Measurements from ENCODE around the gene ITGB4.
"Not testable (repeated sequence)": the region's sequence is repeated elsewhere in the genome, so short reads cannot be mapped to it uniquely, and the experiment has no call there.

The ITGB4 gene

GRCh38 chr17:75752802-75753513 lies 31.7 kb downstream of the ITGB4 start:
- no peak for DNase-seq (ENCODE audit: low read depth)

GRCh38 chr17:75753514-75754377 lies 32.5 kb downstream of the ITGB4 start:
- DNase-seq (ENCODE audit: low read depth), result peak; percentile 53

- DNase-seq (ENCODE audit: low read depth), result no peak
Measured at GRCh38 chr17:75754378-75755204, 33.3 kb downstream of the ITGB4 start.

GRCh38 chr17:75755205-75755901 lies 34.1 kb downstream of the ITGB4 start:
- DNase-seq (ENCODE audit: low read depth), result no peak

GRCh38 chr17:75755990-75756389 lies 34.7 kb downstream of the ITGB4 start:
- DNase-seq (ENCODE audit: low read depth), result no peak

- no peak for DNase-seq (ENCODE audit: low read depth)
Measured at GRCh38 chr17:75756451-75757085, 35.3 kb downstream of the ITGB4 start.

GRCh38 chr17:75757086-75757681 lies 35.9 kb downstream of the ITGB4 start:
- DNase-seq (ENCODE audit: low read depth), result no peak

GRCh38 chr17:75758131-75758905 lies 37.1 kb downstream of the ITGB4 start:
- no peak for DNase-seq (ENCODE audit: low read depth)

- no peak for DNase-seq (ENCODE audit: low read depth)
Measured at GRCh38 chr17:75759457-75759856, 38.2 kb downstream of the ITGB4 start.

GRCh38 chr17:75759978-75760640 lies 38.9 kb downstream of the ITGB4 start:
- not testable (repeated sequence) for DNase-seq (ENCODE audit: low read depth)

- no peak for DNase-seq (ENCODE audit: low read depth)
Measured at GRCh38 chr17:75762513-75763268, 41.4 kb downstream of the ITGB4 start.

GRCh38 chr17:75763269-75763607 lies 42.0 kb downstream of the ITGB4 start:
- no peak for DNase-seq (ENCODE audit: low read depth)

- DNase-seq (ENCODE audit: low read depth), result no peak
Measured at GRCh38 chr17:75763613-75764416, 42.6 kb downstream of the ITGB4 start.

GRCh38 chr17:75764417-75764710 lies 43.1 kb downstream of the ITGB4 start:
- DNase-seq (ENCODE audit: low read depth), result no peak

- peak; percentile 65 for DNase-seq (ENCODE audit: low read depth)
Measured at GRCh38 chr17:75764711-75765421, 43.6 kb downstream of the ITGB4 start, which contains the start of gene GALK1. TSS of gene GALK1 (minus strand) at chr17:75765192. CDS start at chr17:75765136, 56 bp downstream.

- no peak for DNase-seq (ENCODE audit: low read depth)
Measured at GRCh38 chr17:75765981-75766380, 44.7 kb downstream of the ITGB4 start.

- DNase-seq (ENCODE audit: low read depth), result no peak
Measured at GRCh38 chr17:75767881-75768280, 46.6 kb downstream of the ITGB4 start.
